PFSK-1 (cell line): Measurements from ENCODE around the gene SLC6A11.
A peak's percentile ranks its signal among the peaks of the same experiment; 100 is the strongest.

ENCODE experiments used
- FOXP2 ChIP-seq: optimal IDR thresholded peaks from 2 replicates; pipeline ENCODE3; 2011; ENCODE audit warnings: borderline replicate concordance, control low read depth, inconsistent platforms; ENCODE audit not compliant: insufficient read depth; ENCODE audit errors: extremely low read length, extremely low read depth
- POLR2AphosphoS5 ChIP-seq: IDR thresholded peaks from 2 replicates; pipeline ENCODE4 v1.6.1; 2012; ENCODE audit warnings: low read depth, mild to moderate bottlenecking, control low read depth, low read length, moderate library complexity
- REST ChIP-seq, 2 experiments: IDR thresholded peaks; 2 replicates each; pipeline versions ENCODE4 v1.6.1 to v1.8.0; 2011 to 2012; ENCODE audit warnings: low read depth in 2 of 2, low read length in 2 of 2, control low read depth in 1 of 2, inconsistent platforms in 1 of 2, mild to moderate bottlenecking in 1 of 2, moderate library complexity in 1 of 2; ENCODE audit not compliant: insufficient read depth in 1 of 2
- SIN3A ChIP-seq: IDR thresholded peaks from 2 replicates; pipeline ENCODE4 v1.6.1; 2012; ENCODE audit warnings: mild to moderate bottlenecking, low read length, moderate library complexity, borderline replicate concordance; ENCODE audit not compliant: insufficient read depth
- TAF1 ChIP-seq: IDR thresholded peaks from 2 replicates; pipeline ENCODE4 v1.6.1; 2012; ENCODE audit warnings: low read length, control low read depth, borderline replicate concordance; ENCODE audit not compliant: insufficient read depth

SLC6A11 gene

GRCh38 chr3:10957976-10958749 is 142.1 kb downstream of the SLC6A11 start:
- TF ChIP-seq FOXP2 (no peak), SIN3A (no peak), POLR2AphosphoS5 (no peak), REST (IDR thresholded peaks at IDR 0.05; ENCODE audit: insufficient read depth in 1 of 2, low read depth in 2 of 2, low read length in 2 of 2) (no peak), TAF1 (no peak)

- TF ChIP-seq TAF1 (no peak), POLR2AphosphoS5 (no peak), SIN3A (no peak), REST (IDR thresholded peaks at IDR 0.05; ENCODE audit: insufficient read depth in 1 of 2, low read depth in 2 of 2, low read length in 2 of 2) (no peak), FOXP2 (no peak)
Observed at GRCh38 chr3:10960255-10960654, 144.2 kb downstream of the SLC6A11 start.

- no peak for TF ChIP-seq REST (IDR thresholded peaks at IDR 0.05; ENCODE audit: insufficient read depth in 1 of 2, low read depth in 2 of 2, low read length in 2 of 2)
Observed at GRCh38 chr3:10961921-10962320, 145.9 kb downstream of the SLC6A11 start.

GRCh38 chr3:10962481-10963036 is 146.5 kb downstream of the SLC6A11 start:
- TF ChIP-seq SIN3A (no peak), TAF1 (no peak), REST (IDR thresholded peaks at IDR 0.05; ENCODE audit: insufficient read depth in 1 of 2, low read depth in 2 of 2, low read length in 2 of 2) (no peak), FOXP2 (no peak), POLR2AphosphoS5 (no peak)

- TF ChIP-seq SIN3A (no peak), REST (IDR thresholded peaks at IDR 0.05; ENCODE audit: insufficient read depth in 1 of 2, low read depth in 2 of 2, low read length in 2 of 2) (peak; percentile 86 to 95)
Observed at GRCh38 chr3:10964537-10965167, 148.6 kb downstream of the SLC6A11 start.
